SK-MEL-5 (cell line): ENCODE results near the gene GNAS. TPM values are rescaled to one million over a fixed set of nuclear protein-coding genes. Genes with fewer than 3 reads are reported as not detected.
"Not testable (repeated sequence)": the region's sequence is repeated elsewhere in the genome, so short reads cannot be mapped to it uniquely, and the experiment has no call there.

Source experiments
- DNase-seq: peaks from one replicate; pipeline ENCODE4 v3.0.0-alpha.2; 2016; ENCODE audit warnings: low read depth, low spot score
- in situ Hi-C: cut with HindIII; loops from 2 replicates; pipeline ENCODE4 v1.10.0; 2016; ENCODE audit warnings: low sequenced_read_pairs, high pct_unique_total_duplicates, low pct_unique_long_range_greater_than_20kb
- total RNA-seq: library from RNA; depleted of rRNA; stranded (reverse); fragments of >200 nt; shearing (Covaris generic); gene quantifications from 2 replicates; pipeline ENCODE4 v1.2.3, GENCODE V29; 2014

Gene GNAS
- total RNA-seq, 1 experiment from 2014 or later = 589 TPM

DNA sequence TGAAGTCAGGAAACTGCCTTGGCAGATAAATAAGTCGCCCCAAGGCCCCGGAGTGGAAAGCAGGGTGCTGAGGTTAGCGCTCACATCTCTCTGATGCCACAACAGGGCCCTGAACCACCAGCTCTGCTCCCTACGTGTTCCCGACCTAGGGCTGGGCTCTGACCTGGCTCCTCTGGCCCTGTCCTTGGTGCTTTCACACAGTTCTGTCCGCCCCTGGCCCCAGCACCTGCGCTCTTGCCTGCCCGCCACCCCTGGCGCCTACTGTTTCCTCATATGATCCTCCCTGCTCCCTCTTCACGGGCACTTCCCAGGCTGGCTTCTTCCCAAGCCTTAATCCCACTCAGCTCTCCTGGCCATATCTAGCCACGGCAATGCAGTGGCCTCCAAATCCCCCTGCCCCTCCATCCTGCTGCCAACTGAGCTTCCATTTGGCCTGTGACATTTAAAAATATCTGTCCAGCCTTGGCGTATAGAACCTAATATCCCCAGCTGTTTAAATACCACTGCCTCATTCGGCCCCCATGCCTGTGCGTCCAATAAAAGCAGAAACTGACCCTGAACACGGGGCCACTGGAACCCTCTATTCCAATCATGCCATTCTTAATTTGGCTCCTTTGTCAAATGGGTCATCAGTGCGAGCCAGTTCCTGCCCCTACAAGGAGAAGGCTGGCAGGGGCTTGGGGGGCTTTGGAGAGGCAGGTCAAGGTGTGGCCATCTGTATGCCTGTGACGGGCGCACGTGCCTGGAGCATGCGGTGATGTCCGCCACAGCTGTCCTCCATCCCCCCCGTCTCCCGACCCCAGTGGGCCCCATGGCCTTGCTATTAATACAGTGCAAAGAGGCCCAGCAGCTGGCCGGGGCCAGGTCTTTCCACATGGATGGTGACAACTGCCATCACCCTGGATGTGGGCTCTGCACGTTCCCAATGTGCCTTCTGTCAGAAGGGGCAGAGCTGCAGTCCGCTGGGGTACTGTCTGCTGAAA lies 29.5 kb upstream of the GNAS start:
- DNase-seq = no peak
- in situ Hi-C loops = no loop called here

DNA sequence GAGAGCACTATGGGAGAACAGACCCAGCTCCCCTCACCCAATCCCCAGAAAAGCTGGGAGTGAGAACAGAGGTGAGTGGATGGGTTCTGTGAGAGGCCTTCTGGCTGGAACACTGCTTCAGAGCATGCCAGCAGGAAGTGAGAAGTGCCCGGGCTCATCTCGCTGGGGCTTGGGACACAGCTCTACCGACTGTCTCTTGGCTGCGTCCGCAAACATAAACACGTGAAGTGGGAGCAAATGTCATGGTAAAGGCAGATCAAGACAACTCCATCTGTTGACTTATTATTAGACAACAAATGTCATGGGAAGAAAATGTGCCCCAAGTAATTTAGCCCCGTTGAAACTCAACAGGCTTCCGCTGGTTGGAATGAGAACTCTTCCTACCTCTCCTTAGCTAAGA lies 27.7 kb upstream of the GNAS start:
- in situ Hi-C loops = loop anchor here (25.0 kb wide), 2 partner anchors 163 to 487 kb away; partner anchors contain the start of genes EDN3 and STX16
- DNase-seq = no peak

DNA sequence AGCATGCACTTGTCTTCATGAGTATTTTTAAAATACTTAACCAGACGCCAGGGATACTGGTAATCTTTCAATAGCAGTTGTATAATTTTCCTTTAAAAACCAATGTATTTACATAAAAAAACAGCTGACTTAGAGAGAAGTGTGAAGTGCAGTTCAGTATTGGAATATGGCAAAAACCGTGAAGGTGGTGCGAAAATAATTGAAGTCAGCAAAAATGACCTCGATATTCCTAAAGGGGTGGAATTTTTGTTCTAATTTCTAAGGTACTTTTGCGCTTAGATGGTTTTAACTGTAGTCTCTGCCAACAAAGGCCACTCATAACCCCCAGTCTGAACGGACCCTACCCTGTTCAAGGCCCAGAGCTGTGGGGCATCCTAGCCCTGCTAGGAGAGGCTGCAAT lies 27.1 kb upstream of the GNAS start:
- in situ Hi-C loops = loop anchor here (25.0 kb wide), 2 partner anchors 163 to 487 kb away; partner anchors contain the start of genes EDN3 and STX16
- DNase-seq = no peak

DNA sequence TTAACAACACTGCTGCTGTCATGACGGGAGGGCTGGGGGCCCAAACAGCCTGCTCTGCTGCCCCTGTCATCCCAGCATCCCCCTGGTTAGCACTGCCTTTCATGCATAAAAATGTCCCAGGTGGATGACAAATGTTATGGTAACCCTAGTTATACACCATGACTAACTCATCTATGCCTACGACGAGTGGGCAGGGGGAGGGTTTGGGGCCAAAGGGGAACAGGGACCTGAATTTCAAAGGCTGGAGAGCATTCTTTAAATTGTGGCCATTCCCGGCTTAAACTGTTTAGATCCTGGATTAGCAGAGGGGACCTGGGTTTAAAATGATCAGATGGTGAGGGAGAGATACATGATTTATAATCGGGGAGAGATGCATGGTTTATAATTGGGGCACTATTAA lies 26.2 kb upstream of the GNAS start:
- no peak for DNase-seq
- in situ Hi-C loops = loop anchor here (25.0 kb wide), 2 partner anchors 164 to 486 kb away; partner anchors contain the start of genes EDN3 and STX16

DNA sequence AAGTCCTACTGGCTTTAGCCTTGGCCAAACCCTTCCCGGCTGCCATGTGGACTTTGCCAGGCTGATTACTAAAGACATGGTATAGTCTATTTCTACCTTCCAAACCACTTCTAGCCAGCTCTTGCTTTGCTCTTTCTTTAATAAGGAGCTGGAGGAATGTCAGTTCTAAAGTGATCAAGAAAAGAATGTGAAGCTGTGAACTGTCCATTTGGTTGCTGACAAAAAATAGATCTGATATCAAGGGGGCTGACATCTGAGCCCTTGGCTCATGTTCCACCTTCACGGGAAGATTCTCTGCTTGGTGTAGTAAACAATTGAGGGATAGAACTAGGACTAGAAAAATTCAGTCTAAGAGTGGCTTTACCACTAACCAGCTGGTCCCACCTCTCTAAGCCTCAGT lies 24.4 kb upstream of the GNAS start:
- no peak for DNase-seq
- in situ Hi-C loops = loop anchor here (25.0 kb wide), 2 partner anchors 166 to 484 kb away; partner anchors contain the start of genes EDN3 and STX16

DNA sequence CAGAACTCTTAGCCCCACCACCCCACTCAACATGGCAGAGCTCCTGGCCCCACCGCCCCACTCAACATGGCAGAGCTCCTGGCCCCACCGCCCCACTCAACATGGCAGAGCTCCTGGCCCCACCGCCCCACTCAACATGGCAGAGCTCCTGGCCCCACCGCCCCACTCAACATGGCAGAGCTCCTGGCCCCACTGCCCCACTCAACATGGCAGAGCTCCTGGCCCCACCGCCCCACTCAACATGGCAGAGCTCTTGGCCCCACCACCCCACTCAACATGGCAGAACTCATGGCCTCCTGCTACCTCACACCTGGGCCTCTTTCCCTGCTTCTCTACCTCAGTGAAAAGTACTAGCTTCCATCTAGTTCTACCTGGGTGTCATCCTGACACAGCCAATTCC lies 23.7 kb upstream of the GNAS start:
- in situ Hi-C loops = loop anchor here (25.0 kb wide), 2 partner anchors 167 to 483 kb away; partner anchors contain the start of genes EDN3 and STX16
- not testable (repeated sequence) for DNase-seq

DNA sequence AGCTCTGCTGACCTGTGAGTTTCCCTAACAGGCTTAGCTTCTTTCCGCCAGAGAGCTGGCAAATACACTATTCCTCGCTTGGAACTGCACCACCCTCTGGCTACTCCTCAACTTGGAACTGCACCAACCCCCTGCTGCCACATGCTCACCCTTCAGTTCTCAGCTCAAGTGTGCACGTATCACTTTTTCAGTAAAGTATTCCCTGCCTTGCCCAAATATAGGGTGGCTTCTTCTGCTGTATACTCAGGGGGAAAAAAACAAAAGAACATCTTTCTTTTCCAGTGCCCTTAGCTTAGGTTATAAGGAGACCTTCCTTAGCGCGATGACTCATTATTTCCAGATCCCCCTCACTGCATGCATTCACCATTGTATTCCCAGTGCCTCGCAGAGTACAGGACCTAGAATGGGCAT lies 23.0 kb upstream of the GNAS start:
- in situ Hi-C loops = loop anchor here (25.0 kb wide), 2 partner anchors 167 to 483 kb away; partner anchors contain the start of genes EDN3 and STX16
- peak; percentile 88 for DNase-seq

DNA sequence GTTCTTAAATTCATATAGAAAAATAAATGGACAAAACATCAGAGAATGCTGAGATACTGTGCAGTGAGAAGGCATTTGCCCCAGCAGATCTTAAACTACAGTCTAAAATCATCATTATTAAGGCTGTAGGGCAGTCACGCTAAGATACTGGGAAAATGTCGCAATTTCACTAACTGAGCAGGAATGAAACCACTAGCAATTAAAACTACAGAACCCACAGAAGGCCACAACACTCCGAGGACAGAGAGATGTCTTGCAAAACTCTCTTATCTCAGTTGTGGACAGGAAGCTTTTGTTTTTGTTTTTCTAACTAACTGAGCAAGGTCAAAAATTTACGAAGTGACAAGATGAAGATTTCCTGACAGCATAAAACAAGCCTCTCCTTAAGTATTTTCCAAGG lies 20.1 kb upstream of the GNAS start:
- in situ Hi-C loops = loop anchor here (25.0 kb wide), 2 partner anchors 170 to 480 kb away; partner anchors contain the start of genes EDN3 and STX16
- no peak for DNase-seq

DNA sequence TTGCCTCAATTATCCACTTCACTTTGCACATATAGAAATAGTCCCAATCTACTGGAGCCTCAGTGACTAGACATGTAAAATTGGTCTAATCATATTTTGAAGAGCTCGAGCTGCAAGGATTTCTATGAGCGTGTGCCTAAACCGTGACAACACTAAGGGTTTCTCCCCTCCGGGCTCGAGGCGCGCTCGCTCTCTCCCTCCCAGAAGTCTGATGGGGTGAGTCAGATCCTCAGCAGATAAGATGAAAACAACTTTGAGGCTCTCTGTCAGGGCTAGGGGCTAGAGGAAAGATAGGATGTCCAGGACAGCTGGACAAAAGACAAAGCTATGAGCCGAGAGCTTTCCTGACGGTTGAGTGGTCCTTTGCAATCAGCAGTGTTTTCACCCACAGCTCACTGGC lies 18.6 kb upstream of the GNAS start:
- in situ Hi-C loops = loop anchor here (25.0 kb wide), 2 partner anchors 172 to 478 kb away; partner anchors contain the start of genes EDN3 and STX16
- DNase-seq = no peak

DNA sequence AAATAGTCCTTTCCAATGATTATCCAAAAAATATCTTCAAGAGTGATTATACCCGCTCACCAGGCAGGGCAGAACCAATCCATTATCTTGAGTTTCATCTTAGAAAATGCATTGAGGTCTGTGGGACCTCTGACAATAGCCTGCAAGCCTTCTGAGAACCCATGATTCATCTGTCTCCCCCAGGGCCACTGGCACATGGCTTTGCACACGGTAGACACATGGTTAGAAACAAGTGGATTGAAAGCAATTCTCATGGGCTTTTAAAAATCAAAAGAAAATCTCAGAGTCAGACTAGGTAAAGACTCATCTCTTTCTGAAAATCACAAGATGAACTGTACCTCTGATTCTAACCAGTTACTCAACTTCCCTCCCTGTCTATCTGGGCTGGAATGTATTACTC lies 17.3 kb upstream of the GNAS start:
- in situ Hi-C loops = loop anchor here (25.0 kb wide), 2 partner anchors 173 to 477 kb away; partner anchors contain the start of genes EDN3 and STX16
- DNase-seq = peak; percentile 28

DNA sequence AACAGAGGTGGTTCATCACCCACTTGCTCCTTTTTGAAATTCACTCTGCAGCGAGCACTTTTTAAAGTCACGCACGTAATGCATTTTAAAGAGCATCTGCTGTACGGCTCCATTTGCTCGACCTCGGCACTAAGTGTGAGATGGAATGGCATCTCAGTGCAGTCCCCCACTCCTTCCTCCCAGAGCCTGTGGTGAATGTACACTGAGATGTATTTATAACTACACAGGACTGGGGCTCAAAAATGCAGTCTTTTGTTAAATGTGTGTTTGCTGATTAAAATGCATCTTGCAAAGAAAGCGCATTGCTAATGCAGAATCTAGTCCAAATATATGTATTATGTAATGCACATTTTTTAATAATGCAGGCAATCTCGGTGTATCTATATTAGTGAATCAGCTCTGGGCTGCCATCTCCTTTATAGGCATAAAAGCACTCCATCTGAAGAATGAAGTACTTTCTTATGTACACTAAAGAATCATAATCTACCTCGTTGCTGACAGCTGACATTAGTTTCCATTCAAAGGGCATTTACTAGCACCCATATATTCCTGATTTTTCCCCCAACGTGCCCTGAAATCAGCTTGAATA lies 15.8 kb upstream of the GNAS start:
- no peak for DNase-seq
- in situ Hi-C loops = loop anchor here (25.0 kb wide), 2 partner anchors 174 to 476 kb away; partner anchors contain the start of genes EDN3 and STX16

DNA sequence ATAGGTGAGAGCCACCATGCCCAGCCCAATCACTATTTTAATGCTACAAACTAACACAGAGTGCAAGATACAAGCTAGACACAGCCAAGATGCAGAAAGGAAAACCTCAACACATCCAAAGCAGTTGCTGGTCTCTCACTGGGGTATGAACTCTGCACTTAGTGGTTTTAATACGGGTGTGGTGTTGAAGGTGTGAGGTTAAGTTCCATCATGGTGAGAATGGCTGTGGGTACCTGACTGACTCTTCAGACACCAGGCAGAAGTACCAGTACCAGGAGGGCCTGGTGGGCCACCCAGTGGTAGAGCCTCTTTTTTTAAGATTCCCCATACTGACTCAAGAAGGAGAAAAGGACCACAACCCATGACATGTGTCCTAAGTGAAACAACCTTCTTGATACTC lies 14.8 kb upstream of the GNAS start:
- in situ Hi-C loops = loop anchor here (25.0 kb wide), 2 partner anchors 175 to 475 kb away; partner anchors contain the start of genes EDN3 and STX16

DNA sequence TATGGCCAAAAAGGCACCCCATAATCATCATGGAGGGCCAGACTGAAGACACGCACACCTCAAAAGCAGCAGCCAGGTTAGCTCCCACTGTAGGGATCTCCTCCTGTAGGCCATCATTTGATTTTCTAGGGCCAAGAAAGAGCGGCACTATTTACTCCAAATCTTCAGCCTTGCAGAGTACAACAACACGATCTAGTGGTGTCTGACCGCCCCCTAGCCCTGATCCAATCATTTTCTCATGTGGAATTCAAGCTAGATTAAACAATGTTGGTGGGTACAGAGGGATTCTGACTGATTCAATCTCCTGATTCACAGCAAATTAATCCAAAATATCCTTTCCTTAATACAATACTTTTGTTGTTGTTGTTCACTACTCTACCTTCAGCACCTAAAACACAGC lies 14.3 kb upstream of the GNAS start:
- in situ Hi-C loops = loop anchor here (25.0 kb wide), 2 partner anchors 176 to 474 kb away; partner anchors contain the start of genes EDN3 and STX16
- peak; percentile 15 for DNase-seq

More for the DNA sequence above, 14.8 kb upstream of the GNAS start:
- DNase-seq = no peak

DNA sequence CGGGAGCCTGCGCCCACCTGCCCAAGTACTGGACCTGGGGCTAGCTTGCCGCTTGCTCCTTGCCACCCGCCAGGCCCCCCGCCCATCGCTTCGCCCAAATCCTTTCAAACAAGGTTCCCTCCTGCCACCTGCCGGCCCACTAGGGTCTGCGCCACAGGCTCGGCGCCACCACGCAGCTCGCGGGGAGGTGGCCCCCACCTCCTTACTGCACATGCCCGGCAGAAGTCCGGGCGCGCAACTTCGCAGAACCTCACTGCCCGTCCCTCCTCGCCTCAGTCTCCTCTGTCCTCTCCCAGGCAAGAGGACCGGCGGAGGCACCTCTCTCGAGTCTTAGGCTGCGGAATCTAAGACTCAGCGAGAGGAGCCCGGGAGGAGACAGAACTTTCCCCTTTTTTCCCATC lies 13.0 kb upstream of the GNAS start:
- DNase-seq = peak; percentile 49
- in situ Hi-C loops = loop anchor here (25.0 kb wide), 2 partner anchors 177 to 473 kb away; partner anchors contain the start of genes EDN3 and STX16

DNA sequence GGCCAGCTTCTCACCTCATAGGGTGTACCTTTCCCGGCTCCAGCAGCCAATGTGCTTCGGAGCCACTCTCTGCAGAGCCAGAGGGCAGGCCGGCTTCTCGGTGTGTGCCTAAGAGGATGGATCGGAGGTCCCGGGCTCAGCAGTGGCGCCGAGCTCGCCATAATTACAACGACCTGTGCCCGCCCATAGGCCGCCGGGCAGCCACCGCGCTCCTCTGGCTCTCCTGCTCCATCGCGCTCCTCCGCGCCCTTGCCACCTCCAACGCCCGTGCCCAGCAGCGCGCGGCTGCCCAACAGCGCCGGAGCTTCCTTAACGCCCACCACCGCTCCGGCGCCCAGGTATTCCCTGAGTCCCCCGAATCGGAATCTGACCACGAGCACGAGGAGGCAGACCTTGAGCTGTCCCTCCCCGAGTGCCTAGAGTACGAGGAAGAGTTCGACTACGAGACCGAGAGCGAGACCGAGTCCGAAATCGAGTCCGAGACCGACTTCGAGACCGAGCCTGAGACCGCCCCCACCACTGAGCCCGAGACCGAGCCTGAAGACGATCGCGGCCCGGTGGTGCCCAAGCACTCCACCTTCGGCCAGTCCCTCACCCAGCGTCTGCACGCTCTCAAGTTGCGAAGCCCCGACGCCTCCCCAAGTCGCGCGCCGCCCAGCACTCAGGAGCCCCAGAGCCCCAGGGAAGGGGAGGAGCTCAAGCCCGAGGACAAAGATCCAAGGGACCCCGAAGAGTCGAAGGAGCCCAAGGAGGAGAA lies 12.3 kb upstream of the GNAS start:
- no peak for DNase-seq
- in situ Hi-C loops = loop anchor here (25.0 kb wide), 2 partner anchors 178 to 472 kb away; partner anchors contain the start of genes EDN3 and STX16

DNA sequence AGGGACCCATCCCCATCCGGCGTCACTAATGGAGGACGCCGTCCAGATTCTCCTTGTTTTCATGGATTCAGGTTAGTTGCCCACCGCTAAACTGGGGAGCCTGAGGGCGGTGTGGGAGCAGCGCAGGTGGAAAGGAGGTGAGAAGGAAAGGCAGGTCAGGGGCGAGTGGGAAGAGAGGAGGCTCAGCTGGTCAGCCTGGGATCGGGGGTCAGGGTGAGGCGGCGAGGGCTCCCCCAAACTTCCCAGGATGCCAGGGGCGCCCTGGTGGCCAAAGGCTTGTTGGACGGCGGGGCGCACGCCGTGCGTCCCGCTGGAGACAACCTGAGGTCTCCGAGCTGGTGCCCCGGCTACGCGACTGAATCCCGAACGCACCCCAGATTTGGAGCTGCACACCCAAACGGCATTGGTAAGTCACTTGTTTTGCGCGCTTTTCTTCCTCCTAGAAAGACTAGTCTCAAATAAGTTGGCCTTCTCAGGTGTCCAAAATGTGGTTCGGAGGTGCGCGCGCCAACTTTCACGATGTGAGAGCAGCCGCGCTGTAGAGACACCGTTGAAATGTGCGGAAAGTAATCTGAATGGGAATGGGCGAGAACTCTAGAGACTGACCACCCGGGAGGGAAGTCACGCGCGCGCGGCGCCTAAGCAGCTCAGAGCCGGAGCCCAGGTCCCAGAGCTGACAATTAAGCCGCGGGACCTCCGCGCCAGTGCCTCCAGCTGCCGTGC lies 11.5 kb upstream of the GNAS start:
- no peak for DNase-seq
- in situ Hi-C loops = loop anchor here (25.0 kb wide), 2 partner anchors 179 to 471 kb away; partner anchors contain the start of genes EDN3 and STX16
